ENCODE data around the gene KCNAB1.

Gene KCNAB1

DNA sequence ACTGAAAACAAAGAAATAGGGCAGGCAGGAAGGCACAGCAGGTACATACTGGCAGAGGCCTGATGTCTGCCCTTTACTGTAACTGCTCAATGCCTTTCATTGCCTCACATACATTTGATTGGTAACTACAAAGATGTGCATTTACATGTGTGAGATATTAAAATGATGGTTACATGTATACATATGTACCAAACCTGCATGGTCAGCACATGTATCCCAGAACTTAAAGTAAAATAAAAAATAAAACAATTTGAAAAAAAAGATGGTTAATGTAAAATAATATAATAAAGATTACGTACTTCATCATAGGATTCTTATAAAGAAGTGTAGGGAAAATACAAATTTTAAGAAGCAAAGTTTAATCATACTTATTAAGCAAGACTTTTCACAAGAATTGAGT lies 419.4 kb downstream of the KCNAB1 start:
- WGBS (ENCODE audit: insufficient coverage, insufficient read length) = no CpG with 5 or more reads among the region's 1 CpG
- Histone ChIP-seq H3K27ac (ENCODE audit: low read length) (no peak overlapping the region), H3K27me3 (ENCODE audit: control insufficient read depth, insufficient read depth, low read length) (no peaks in the 10 kb centered on the region; the same call in 1 of the 2 replicates), H3K4me1 (ENCODE audit: control insufficient read depth, insufficient read depth, low read length) (no peaks in the 10 kb centered on the region), H3K36me3 (ENCODE audit: control insufficient read depth, insufficient read depth, low read length) (peaks cover 3% of the 10 kb centered on the region; the same call in 1 of the 2 replicates), H3K9me3 (ENCODE audit: control insufficient read depth, insufficient read depth, low read length) (no peaks in the 10 kb centered on the region), H3K4me3 (ENCODE audit: low read length) (no peak overlapping the region)
- no peak for DNase-seq (ENCODE audit: low read depth, low spot score)

DNA sequence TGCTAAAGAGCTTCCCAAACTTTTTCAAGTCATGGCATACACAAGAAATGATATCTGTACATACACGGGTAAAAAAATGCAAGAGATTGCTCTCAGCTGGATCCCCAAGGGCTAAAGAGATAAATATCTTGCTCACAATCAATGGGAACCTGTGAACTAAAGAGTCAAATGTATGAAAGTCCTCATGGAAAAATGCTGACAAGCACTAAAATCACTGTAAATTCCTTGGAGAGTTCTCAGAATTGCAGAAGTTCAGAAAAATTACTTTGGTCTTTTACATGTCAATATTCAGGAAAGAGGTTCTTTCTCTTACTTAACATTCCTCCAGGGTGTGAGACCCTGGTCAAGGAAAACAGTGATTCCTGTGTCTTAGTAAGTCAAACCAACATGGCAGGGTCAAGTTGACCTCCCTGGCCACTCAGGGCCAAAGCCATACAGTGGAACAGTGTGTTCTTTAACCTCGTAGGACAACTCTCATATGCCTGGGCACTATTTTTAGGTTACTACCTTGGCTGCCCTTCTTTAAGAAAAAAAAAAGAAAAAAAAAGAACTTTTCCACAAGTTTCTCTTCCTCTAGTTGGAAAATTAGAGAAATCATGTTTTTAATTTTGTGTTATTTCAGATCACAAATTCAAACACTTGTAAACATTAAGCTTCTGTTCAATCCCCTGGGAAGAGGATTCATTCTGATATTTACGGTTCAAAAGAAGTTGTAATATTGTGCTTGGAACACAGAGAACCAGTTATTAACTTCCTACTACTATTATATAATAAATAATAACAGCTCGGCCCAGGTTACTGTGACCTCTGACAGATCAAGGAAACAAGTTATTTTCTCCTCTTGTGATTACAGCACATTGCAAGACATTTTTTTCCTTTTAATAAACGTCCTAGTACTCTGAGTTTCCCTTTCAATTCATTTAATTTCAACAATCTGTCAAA lies 422.0 kb downstream of the KCNAB1 start:
- Histone ChIP-seq H3K27ac (ENCODE audit: low read length) (no peak overlapping the region), H3K36me3 (ENCODE audit: control insufficient read depth, insufficient read depth, low read length) (peaks cover 3% of the 10 kb centered on the region; the same call in 1 of the 2 replicates), H3K4me1 (ENCODE audit: control insufficient read depth, insufficient read depth, low read length) (no peaks in the 10 kb centered on the region), H3K9me3 (ENCODE audit: control insufficient read depth, insufficient read depth, low read length) (no peaks in the 10 kb centered on the region), H3K27me3 (ENCODE audit: control insufficient read depth, insufficient read depth, low read length) (no peaks in the 10 kb centered on the region), H3K4me3 (ENCODE audit: low read length) (no peak overlapping the region)
- DNase-seq (ENCODE audit: low read depth, low spot score) = no peak
- WGBS (ENCODE audit: insufficient coverage, insufficient read length) = no CpG with 5 or more reads among the region's 5 CpGs

DNA sequence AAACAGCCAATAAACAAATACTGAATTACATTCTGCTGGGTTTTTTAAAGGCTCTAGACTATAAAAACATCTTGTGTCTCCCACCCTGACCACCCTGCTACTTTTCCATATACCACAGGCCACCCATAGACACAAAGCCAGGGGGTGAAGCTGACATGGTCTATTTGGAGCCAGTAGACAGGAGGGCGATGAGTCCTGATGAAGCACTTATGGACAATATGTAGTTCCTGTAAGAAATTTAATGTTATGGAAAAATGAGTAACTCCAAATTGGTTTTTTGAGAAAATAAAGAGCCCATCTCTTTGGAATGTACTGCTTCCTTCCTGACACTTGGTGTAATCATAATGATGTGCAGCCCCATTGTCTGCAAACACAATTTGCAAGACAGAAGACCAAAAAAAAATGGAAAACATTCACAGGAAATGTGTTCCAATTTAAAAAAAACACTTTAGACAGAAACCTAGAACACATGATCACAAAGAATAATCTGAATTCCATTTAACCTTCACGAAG lies 422.7 kb downstream of the KCNAB1 start:
- H3K4me1 ChIP-seq (ENCODE audit: control insufficient read depth, insufficient read depth, low read length) = no peaks in the 10 kb centered on the region
- no peaks in the 10 kb centered on the region for H3K27me3 ChIP-seq (ENCODE audit: control insufficient read depth, insufficient read depth, low read length)
- no peak overlapping the region for H3K4me3 ChIP-seq (ENCODE audit: low read length)
- H3K27ac ChIP-seq (ENCODE audit: low read length) = no peak overlapping the region
- no peaks in the 10 kb centered on the region for H3K9me3 ChIP-seq (ENCODE audit: control insufficient read depth, insufficient read depth, low read length)
- DNase-seq (ENCODE audit: low read depth, low spot score) = no peak
- peaks cover 4% of the 10 kb centered on the region; the same call in 1 of the 2 replicates for H3K36me3 ChIP-seq (ENCODE audit: control insufficient read depth, insufficient read depth, low read length)
- WGBS (ENCODE audit: insufficient coverage, insufficient read length) = no CpG with 5 or more reads among the region's 2 CpGs

DNA sequence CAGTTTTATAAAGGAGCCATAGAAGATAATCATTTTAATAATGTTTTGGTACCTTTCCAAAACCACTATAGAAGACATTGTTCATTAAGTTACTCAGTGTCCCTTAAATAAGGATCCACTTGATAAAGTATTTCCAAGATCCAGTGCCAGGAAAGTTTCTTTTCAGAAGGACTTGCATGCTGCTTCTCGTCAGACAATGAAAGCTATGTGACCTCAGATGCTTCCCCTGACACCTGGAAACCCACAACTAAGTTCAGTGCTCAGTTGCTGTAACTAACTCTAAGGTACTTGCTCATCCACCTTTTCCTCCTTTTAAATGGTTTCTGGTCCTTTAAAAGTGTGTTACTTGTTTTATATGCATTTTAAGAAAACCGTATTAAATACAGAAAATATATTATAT lies 427.3 kb downstream of the KCNAB1 start:
- no CpG with 5 or more reads among the region's 2 CpGs for WGBS (ENCODE audit: insufficient coverage, insufficient read length)
- no peak for DNase-seq (ENCODE audit: low read depth, low spot score)
- H3K27me3 ChIP-seq (ENCODE audit: control insufficient read depth, insufficient read depth, low read length) = no peaks in the 10 kb centered on the region
- no peak overlapping the region for H3K27ac ChIP-seq (ENCODE audit: low read length)
- H3K9me3 ChIP-seq (ENCODE audit: control insufficient read depth, insufficient read depth, low read length) = no peaks in the 10 kb centered on the region
- H3K36me3 ChIP-seq (ENCODE audit: control insufficient read depth, insufficient read depth, low read length) = peaks cover 11% of the 10 kb centered on the region; the same call in 1 of the 2 replicates
- no peaks in the 10 kb centered on the region; the same call in 1 of the 2 replicates for H3K4me1 ChIP-seq (ENCODE audit: control insufficient read depth, insufficient read depth, low read length)
- no peak overlapping the region for H3K4me3 ChIP-seq (ENCODE audit: low read length)

DNA sequence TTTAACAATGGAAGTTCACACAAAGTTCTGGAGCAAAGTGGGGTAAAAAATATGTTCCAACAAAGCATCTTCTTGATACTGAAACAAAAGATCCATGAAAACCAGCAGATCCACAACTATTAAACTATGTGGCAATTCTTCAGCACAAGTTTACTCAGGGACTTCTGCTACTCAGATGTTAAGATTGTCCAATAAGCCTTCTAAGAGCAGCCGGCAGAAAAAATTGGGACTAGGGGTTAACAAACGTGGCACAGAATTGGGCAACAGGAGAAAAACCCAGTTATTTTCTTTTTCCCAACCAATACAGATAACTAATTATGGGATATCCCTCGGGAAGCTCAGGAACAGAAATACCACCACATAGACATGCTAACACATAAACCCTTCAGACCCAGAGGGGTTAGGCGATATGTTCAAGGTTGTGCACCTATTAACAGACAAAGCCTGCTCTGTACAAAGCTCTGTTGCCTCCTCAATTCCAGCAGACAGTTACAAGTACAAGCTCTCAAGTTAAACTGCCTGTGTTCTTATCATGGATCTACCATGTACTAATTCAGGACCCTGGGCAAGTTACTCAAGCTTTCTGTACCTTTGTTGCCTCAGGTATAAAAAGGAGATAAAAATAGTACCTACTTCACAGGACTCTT lies 427.8 kb downstream of the KCNAB1 start:
- no CpG with 5 or more reads among the region's 4 CpGs for WGBS (ENCODE audit: insufficient coverage, insufficient read length)
- H3K4me3 ChIP-seq (ENCODE audit: low read length) = no peak overlapping the region
- DNase-seq (ENCODE audit: low read depth, low spot score) = no peak
- no peaks in the 10 kb centered on the region for H3K27me3 ChIP-seq (ENCODE audit: control insufficient read depth, insufficient read depth, low read length)
- no peak overlapping the region for H3K27ac ChIP-seq (ENCODE audit: low read length)
- H3K9me3 ChIP-seq (ENCODE audit: control insufficient read depth, insufficient read depth, low read length) = no peaks in the 10 kb centered on the region
- H3K36me3 ChIP-seq (ENCODE audit: control insufficient read depth, insufficient read depth, low read length) = peaks cover 8% of the 10 kb centered on the region; the same call in 1 of the 2 replicates
- no peaks in the 10 kb centered on the region; the same call in 1 of the 2 replicates for H3K4me1 ChIP-seq (ENCODE audit: control insufficient read depth, insufficient read depth, low read length)

DNA sequence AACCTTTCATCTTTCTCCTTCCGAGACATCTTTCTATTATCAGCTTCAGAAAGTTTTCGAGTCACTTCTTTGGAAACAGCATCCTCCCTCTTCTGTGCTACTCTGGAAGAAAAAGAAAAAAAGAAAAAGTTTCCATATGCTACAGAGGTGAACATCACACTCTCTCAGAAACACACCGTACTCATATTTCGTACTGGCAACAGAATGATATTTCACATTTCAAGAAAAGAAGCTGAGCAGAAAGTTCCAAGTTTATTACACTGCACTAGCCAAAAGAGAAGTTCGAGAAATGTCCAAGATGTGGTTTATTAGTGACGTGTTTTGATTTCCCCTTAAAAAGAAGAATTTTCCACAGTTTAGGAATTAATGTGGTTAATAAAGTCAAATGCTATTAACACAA lies 428.5 kb downstream of the KCNAB1 start:
- Histone ChIP-seq H3K9me3 (ENCODE audit: control insufficient read depth, insufficient read depth, low read length) (no peaks in the 10 kb centered on the region), H3K4me1 (ENCODE audit: control insufficient read depth, insufficient read depth, low read length) (no peaks in the 10 kb centered on the region; the same call in 1 of the 2 replicates), H3K36me3 (ENCODE audit: control insufficient read depth, insufficient read depth, low read length) (peaks cover 8% of the 10 kb centered on the region; the same call in 1 of the 2 replicates), H3K4me3 (ENCODE audit: low read length) (no peak overlapping the region), H3K27me3 (ENCODE audit: control insufficient read depth, insufficient read depth, low read length) (no peaks in the 10 kb centered on the region), H3K27ac (ENCODE audit: low read length) (no peak overlapping the region)
- no CpG with 5 or more reads among the region's 6 CpGs for WGBS (ENCODE audit: insufficient coverage, insufficient read length)
- no peak for DNase-seq (ENCODE audit: low read depth, low spot score)

DNA sequence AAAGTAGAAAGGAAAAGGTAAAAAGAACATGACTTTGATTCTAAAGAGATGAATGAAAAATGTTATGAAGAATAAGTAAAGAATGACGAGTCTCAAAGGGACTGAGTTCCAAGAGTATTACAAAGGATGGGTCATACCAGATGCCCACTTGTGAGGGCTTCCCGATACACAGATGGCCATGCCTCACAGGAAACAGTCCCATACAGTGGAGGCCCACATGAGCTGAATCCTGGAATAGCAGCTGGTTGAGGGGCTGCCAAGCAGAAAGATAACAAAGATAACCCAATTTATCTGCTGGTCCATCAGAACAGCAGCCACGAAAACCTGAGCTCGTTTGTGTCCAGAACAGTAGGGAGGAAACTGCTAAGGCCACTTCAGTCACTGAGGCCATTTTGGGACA lies 430.9 kb downstream of the KCNAB1 start:
- H3K36me3 ChIP-seq (ENCODE audit: control insufficient read depth, insufficient read depth, low read length) = peaks cover 8% of the 10 kb centered on the region; the same call in 1 of the 2 replicates
- H3K4me1 ChIP-seq (ENCODE audit: control insufficient read depth, insufficient read depth, low read length) = no peaks in the 10 kb centered on the region; the same call in 1 of the 2 replicates
- no peaks in the 10 kb centered on the region for H3K9me3 ChIP-seq (ENCODE audit: control insufficient read depth, insufficient read depth, low read length)
- DNase-seq (ENCODE audit: low read depth, low spot score) = no peak
- no CpG with 5 or more reads among the region's 4 CpGs for WGBS (ENCODE audit: insufficient coverage, insufficient read length)
- H3K27me3 ChIP-seq (ENCODE audit: control insufficient read depth, insufficient read depth, low read length) = no peaks in the 10 kb centered on the region
- H3K27ac ChIP-seq (ENCODE audit: low read length) = no peak overlapping the region
- H3K4me3 ChIP-seq (ENCODE audit: low read length) = no peak overlapping the region

DNA sequence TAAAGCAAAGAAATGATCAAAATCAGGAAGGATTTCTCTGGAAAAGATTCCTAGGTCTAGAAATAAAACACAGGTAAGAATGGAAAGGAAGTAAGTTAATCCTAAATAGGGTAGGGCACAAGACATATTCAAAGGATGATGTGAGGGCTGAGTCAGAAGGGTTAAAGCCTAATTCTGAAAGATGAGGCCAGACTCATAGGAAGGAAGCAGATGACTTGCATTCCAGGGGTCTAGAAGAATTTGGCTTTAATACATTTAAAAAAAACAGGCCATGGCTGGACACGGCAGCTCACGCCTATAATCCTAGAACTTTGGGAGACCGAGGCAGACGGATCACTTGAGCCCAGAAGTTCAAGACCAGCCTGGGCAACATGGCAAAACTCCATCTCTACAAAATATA lies 431.4 kb downstream of the KCNAB1 start:
- H3K27me3 ChIP-seq (ENCODE audit: control insufficient read depth, insufficient read depth, low read length) = no peaks in the 10 kb centered on the region
- no peak for DNase-seq (ENCODE audit: low read depth, low spot score)
- no CpG with 5 or more reads among the region's 4 CpGs for WGBS (ENCODE audit: insufficient coverage, insufficient read length)
- H3K36me3 ChIP-seq (ENCODE audit: control insufficient read depth, insufficient read depth, low read length) = peaks cover 8% of the 10 kb centered on the region; the same call in 1 of the 2 replicates
- no peak overlapping the region for H3K4me3 ChIP-seq (ENCODE audit: low read length)
- H3K27ac ChIP-seq (ENCODE audit: low read length) = no peak overlapping the region
- no peaks in the 10 kb centered on the region; the same call in 1 of the 2 replicates for H3K4me1 ChIP-seq (ENCODE audit: control insufficient read depth, insufficient read depth, low read length)
- no peaks in the 10 kb centered on the region for H3K9me3 ChIP-seq (ENCODE audit: control insufficient read depth, insufficient read depth, low read length)

DNA sequence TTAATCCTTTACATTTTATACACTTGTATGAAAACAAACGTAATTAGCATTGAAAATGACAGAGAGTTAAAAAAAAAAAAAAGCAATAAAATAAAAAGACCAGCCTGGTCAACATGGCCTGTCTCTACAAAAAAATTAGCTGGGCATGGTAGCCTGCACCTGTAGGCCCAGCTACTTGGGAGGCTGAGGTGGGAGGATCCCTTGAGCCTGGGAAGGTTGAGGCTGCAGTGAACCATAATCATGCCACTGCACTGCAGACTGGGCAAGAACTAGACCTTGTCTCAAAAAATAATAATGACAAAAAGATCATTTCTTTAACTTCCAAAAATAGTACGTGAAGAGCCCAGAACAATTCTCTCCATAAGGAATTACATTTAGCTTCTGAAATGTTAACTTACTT lies 432.6 kb downstream of the KCNAB1 start:
- no peak overlapping the region for H3K4me3 ChIP-seq (ENCODE audit: low read length)
- no peaks in the 10 kb centered on the region; the same call in 1 of the 2 replicates for H3K4me1 ChIP-seq (ENCODE audit: control insufficient read depth, insufficient read depth, low read length)
- DNase-seq (ENCODE audit: low read depth, low spot score) = no peak
- WGBS (ENCODE audit: insufficient coverage, insufficient read length) = no CpG with 5 or more reads among the region's 2 CpGs
- H3K27me3 ChIP-seq (ENCODE audit: control insufficient read depth, insufficient read depth, low read length) = no peaks in the 10 kb centered on the region
- no peak overlapping the region for H3K27ac ChIP-seq (ENCODE audit: low read length)
- H3K9me3 ChIP-seq (ENCODE audit: control insufficient read depth, insufficient read depth, low read length) = no peaks in the 10 kb centered on the region
- H3K36me3 ChIP-seq (ENCODE audit: control insufficient read depth, insufficient read depth, low read length) = peaks cover 8% of the 10 kb centered on the region; the same call in 1 of the 2 replicates

DNA sequence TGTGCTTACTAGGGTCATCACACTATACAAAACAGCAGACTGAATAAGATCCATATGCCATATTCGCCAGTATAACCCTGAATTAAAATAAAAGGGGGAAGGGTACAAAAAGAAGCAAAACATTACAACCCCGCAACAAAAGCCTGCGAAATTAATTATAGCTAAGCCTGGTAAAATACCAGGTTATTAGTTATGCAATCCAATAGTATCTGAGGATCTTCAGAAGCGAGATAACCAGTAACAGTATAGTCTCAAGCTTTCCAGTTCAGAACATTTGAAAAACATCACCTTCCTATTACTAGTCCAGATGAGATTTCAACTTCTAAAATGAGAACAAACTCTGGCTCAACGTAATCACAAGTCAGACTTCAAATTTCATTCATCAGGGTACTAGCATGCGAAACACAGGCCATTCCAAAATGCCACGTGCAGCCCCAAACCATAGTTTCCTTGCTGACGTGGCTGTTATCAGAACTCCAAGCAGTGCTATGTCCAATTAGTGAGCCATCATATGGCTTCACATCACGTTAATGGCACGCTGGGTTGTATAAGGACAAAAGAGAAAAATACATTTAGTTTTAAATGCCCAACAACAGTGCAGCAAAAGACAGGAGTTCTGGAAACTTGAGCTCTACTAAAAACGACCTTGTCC lies 433.5 kb downstream of the KCNAB1 start:
- H3K9me3 ChIP-seq (ENCODE audit: control insufficient read depth, insufficient read depth, low read length) = no peaks in the 10 kb centered on the region
- peaks cover 3% of the 10 kb centered on the region; the same call in 1 of the 2 replicates for H3K36me3 ChIP-seq (ENCODE audit: control insufficient read depth, insufficient read depth, low read length)
- H3K4me1 ChIP-seq (ENCODE audit: control insufficient read depth, insufficient read depth, low read length) = no peaks in the 10 kb centered on the region; the same call in 1 of the 2 replicates
- no CpG with 5 or more reads among the region's 11 CpGs for WGBS (ENCODE audit: insufficient coverage, insufficient read length)
- H3K27me3 ChIP-seq (ENCODE audit: control insufficient read depth, insufficient read depth, low read length) = no peaks in the 10 kb centered on the region
- H3K27ac ChIP-seq (ENCODE audit: low read length) = no peak overlapping the region
- no peak for DNase-seq (ENCODE audit: low read depth, low spot score)
- H3K4me3 ChIP-seq (ENCODE audit: low read length) = peak overlapping the region; percentile 85; the same call in 1 of the 2 replicates
